NCI-H2196 treated with DMSO at 0.1 percent for 48 hours (cell line): ENCODE measurements around the gene QSOX2.

Experiments
- DNase-seq: peaks from one replicate; lab custom pipeline; 2025; ENCODE audit not compliant: unreplicated experiment; lab: John Stamatoyannopoulos, UW

Gene QSOX2, protein sequence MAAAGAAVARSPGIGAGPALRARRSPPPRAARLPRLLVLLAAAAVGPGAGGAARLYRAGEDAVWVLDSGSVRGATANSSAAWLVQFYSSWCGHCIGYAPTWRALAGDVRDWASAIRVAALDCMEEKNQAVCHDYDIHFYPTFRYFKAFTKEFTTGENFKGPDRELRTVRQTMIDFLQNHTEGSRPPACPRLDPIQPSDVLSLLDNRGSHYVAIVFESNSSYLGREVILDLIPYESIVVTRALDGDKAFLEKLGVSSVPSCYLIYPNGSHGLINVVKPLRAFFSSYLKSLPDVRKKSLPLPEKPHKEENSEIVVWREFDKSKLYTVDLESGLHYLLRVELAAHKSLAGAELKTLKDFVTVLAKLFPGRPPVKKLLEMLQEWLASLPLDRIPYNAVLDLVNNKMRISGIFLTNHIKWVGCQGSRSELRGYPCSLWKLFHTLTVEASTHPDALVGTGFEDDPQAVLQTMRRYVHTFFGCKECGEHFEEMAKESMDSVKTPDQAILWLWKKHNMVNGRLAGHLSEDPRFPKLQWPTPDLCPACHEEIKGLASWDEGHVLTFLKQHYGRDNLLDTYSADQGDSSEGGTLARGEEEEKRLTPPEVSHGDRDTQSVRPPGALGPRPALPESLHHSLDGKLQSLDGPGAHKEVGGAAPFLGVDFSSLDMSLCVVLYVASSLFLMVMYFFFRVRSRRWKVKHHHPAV

DNA sequence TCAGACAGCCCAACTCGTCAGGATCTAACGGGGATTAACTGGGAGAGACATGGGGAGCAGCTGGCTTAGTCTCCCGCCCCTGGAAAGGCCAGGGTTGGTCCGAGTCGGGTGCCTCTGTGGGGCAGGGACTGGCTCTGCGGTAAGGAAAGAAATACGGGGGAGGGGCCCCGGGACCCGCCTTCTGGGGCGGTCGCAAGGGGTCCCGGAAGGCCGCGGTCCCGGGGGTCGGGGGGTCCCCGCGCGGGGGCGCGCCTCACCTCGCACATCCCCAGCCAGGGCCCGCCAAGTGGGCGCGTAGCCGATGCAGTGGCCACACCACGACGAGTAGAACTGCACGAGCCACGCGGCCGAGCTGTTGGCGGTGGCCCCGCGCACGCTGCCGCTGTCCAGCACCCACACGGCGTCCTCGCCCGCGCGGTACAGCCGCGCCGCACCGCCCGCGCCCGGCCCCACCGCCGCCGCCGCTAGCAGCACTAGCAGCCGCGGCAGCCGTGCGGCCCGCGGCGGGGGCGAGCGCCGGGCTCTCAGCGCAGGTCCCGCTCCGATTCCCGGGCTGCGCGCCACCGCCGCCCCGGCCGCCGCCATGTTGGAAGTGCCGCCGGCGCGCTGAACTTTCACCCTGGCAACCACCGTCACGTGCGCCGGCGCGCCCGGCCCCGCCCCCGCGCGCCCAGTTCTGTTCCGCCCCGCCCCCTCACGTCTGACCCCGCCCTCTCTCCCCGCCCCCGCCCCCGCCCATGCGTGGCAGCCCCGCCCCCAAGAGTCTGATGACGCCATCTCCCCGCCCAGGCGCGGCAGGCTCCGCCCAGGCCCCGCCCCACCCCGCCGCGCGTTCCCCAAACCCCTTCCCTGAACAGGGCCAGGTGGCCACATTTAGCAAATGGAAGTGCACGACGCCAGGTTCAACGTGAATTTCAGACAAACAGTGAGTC, at the start of gene QSOX2:
Gene QSOX2 (minus strand): TSS at position 594 of the 932 bp plus-strand sequence. CDS start 9 bp downstream, at position 585.
- DNase-seq, result peak; percentile 65

DNA sequence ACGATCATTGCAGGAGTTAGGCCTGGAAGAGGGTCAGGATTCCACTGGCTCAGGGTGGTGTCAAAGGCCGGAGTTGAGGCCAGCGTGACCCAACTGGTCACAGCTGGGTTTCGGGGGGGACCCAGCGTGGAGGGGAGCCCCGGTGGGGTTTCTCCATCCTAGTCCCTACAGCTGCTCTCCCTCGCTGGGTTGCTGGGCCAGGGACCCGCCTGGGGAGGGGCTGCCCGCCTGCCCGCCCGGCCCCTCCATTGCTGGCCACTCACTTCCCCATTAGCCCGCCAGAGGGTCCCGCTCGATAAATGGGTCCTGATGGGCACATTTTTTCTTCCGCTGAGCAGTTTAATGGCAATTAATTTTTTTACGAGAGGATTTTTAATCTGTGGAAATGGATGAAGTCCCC, 49.4 kb upstream of the QSOX2 start:
- no peak for DNase-seq

DNA sequence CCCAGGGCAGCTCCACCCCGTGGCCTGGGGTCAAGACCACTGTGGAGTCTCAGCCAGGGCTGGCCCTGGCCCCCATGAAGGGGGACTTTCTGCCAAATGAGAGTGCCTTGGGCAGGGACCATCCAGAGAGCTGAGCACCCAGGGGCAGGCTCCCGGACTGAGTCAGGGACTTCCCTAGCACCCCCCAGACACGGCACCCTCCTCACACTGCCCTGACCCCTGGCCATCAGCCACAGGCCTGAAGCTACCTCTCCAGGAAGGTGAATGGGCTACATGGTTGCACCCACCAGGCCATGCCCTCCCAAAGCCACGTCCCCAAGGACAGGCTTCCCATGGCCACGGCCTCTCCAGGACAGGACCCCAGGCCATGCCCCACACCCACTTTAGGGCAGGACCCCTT, 48.8 kb upstream of the QSOX2 start:
- DNase-seq, result no peak

DNA sequence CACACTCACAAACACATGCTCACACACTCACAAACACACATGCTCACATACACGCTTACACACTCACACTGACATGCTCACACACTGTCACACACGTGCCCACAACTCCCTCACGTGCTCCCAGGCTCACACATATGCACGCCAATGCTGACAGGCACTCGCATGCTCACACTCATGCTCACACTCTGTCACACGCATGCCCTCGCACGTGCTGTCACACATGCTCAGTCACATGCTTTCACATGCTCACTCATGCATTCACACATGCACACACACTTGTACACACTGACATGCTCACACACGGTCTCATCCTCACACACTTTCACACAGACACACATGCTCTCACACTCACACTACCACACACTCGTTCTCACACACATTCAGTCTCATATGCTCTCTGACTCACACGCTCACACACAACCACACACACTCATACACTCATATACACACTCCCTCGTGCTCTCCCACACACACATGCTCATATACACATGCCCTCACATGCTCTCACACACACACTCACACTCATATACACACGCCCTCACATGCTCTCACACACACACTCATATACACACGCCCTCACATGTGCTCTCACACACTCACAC, 48.0 kb upstream of the QSOX2 start:
- no peak for DNase-seq

DNA sequence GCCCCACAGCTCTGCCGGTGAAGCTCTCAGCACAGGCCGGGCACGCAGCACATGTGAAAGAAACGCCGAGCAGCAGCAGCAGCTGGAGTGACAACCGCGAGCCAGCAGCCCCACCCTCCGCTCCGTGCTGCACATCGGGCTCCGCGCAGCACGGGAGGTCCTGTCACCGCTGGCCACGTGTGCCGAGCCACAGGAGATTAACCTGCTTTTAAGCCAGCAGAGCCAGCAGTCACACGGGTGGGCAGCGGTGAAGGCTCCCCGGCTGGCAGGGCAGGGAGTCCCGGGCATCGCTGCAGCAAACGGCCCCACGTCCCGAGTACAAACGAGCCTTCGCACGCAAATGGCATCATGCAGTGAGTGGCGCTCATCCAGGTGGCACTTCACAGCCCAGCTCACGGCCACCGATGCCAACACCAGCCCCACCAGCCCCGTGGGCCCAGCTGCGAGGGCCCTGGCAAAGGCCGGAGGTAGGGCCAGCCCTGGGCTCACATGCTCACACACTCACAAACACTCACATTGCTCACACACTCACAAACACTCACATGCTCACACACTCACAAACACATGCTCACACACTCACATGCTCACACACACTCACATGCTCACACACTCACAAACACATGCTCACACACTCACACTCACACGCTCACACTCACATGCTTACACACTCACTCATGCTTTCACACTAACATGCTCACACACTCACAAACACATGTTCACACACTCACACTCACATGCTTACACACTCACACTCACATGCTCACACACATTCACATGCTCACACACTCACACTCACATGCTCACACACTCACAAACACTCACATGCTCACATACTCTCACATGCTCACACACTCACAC, 47.2 kb upstream of the QSOX2 start:
- DNase-seq, result no peak

DNA sequence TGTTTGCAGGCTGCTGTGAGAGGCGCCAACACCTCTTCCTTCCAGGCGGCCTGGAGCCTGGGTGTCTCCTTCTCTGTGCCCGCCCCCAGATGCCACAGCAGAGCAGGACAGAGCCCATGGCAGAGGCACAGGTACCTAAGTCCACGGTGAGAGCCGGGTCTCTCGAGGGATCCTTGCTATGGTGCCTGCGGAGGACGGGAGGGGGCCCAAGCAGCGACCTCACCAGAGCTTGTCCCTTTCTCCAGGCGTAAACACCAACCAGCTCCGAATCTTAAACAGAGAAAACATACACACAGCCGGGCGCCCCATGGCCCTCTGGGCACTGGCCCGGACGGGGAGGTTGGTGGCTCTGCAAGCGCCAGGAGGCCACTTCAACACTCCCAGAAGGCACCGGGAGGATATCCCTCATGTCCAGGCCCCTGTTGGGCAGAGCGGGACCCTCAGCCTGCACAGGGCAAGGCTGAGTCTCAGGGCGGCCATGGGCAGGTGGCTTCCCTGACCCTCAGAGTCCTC, 46.5 kb upstream of the QSOX2 start:
- no peak for DNase-seq

DNA sequence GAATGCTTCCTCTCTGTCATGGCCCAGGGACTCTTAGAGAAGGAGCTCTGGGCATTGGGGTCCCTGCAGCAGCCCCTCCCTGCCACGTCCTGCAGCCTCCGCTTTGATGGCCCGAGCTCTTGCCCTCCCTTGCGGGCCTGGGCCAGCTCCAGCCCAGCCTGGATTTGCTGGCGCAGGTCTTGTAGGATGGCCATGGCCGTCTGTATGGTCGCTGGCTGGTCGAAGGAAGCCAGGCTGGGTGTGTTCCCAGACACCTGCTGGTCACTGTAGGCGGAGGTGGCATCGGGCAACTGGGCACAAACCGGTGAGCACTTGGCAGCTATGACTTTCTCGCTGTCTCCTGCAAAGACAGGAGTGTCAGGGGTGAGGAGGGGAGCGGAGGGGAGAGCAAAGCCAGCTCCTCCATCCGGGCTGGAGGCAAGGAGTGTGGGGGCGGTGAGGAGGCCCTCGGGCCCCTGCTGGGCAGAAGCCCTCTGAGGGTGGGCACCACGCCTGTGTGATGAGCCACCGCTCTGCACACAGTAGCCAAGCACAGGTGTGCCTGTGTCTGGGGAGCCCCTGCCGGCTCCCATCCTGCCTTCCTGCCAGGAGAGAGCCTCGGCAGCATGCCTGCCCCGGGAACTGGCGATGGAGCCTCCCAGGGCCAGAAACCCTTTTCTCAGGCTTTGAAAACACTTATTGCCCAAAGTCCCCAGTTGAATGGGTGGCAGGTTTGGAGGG, 45.9 kb upstream of the QSOX2 start:
- DNase-seq, result no peak

DNA sequence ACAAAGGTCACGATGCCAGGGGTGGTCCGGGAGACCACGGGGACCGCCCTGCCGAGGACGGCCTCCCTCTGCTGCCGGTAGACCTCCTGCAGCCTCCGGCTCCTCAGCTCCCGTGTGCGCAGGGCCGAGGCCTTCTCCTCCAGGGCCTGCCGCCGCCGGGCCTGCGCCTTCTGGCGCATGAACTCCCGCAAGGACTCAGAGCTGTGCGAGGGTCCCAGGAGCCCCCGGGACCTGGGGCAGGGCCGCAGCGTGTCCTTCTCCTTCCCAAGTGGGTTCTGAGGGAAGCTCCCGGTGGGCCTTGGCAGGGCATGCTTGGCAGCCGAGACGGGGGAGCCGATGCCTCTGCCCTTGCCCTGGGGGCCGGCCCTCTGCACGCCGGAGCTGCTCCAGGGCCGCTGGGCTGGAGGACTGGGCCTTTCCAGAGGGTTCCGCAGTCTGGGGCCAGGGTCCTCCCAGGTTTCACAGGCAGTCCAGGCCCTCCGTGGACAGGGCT, 44.9 kb upstream of the QSOX2 start:
- no peak for DNase-seq

DNA sequence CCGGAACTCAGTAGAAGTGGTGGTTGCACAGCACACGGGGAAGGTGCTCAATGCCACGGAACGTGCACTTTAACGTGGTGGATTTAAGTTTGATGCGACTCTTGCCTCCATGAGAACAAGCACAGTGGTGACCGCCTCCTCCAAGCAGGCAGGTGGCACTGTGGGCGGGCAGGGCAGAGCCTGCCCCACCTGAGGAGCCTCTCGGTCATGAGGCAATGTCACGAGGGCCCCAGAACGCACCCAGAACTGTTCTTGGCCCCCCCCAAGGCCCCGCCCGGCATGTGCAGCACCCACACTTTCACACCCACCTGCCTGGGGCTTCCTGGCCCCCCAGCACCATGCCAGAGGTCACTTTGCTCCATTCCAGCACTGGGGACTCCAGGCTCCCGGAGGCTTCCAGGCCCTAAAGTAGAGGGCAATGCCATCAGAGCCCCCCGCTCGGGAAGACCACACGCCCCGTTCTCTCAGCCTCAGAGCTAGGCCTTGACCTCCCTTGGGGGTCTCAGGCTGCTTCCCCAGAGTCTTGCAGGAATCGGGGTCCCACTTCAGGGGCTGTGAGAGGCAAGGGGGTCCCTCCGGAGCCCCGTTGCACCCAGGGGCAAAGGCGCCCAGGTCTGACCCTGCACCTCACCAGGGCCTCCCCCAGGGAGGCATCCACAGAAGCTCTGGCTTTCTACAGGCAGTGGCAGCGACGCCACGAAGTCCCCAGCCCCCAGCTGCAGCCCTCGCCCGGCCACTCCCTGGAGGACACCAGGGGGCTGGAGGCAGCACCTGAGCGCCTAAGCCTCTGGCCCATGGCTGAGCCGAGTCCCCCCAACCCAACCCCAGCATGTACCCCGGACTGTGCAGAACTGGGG, 44.3 kb upstream of the QSOX2 start:
- no peak for DNase-seq

DNA sequence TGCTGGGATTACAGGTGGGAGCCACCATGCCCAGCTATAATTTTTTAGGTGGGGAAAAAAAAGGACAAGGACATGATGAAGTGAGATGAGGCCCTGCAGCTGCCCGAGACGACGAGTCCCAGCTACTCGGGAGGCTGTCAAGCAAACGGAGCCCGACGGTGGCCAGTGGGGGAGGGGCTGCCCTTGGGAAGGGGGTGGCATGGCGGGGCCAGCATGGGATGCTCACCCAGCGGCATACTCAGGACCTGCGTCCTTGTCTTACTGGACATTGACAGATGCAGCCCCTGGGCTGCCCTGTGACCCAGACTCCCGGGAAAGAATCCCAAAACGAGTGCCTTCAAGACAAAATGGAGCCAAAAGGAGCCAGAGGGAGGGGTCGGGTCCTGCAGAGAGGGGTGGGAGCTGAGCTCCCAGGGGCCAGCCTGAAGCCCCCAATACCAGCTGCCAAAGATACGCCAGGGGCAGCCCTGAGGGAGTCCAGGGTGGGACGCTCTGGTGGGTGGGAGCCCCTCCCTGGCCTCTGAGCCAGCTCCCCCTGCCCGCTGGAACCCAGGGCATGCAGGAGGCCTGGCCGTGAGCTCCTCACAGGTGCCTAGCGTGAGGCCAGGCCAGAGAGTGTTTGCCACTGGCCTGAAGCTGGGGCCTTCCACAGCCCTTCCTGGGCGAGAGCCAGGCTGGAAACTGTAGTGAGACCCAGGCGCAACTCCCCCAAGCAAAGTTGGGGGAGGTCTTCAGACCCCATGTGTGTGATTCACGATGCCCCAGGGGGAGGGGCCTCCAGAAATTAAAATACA, 42.5 kb upstream of the QSOX2 start:
- no peak for DNase-seq

DNA sequence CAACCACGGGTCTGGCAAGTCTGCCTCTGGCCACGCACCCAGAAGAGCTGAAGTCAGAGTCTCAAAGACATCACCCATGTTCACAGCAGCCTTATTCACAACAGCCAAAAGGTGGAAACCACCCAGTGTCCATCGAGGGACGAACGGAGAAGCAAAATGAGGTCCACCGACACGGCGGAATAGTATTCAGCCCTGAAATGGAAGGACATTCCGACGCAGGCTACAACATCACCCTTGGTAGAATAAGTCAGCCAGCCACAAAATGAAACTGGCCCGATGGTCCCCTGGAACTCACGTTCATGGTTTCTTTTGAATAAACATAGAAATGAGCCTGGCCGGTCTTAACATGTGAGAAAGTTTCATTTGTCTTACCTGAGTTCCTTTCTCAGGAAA, 41.4 kb upstream of the QSOX2 start:
- DNase-seq, result no peak

DNA sequence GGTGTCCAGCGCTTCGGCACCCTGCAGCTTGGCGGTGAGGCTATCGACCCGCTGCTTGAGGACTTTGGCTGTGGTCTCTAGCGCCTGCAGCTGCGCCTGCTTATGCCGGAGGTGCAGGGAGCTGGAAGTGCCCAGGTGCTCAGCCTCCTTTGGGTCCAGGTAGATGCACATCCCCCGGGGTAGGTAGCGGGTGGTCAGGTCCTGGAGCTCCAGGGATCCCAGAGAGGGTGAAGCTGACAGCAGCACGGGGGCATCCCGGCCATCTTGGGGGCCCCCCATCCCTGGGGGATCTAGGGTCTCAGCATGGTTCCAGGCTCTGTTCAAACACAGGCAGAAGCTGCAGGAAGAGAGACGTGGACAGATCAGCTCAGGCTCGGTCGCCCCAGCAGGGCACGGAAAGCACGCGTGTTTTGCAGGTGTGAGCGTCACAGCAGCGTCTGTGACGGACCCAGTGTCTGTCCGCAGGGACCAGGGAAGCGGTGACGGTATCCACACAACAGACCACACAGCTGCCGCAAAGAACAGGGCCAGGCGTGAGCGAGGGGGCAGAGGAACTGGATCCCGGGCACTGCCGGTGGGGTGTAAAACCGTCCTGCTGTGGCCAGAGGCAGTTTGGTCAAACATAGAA, 40.9 kb upstream of the QSOX2 start:
- no peak for DNase-seq

DNA sequence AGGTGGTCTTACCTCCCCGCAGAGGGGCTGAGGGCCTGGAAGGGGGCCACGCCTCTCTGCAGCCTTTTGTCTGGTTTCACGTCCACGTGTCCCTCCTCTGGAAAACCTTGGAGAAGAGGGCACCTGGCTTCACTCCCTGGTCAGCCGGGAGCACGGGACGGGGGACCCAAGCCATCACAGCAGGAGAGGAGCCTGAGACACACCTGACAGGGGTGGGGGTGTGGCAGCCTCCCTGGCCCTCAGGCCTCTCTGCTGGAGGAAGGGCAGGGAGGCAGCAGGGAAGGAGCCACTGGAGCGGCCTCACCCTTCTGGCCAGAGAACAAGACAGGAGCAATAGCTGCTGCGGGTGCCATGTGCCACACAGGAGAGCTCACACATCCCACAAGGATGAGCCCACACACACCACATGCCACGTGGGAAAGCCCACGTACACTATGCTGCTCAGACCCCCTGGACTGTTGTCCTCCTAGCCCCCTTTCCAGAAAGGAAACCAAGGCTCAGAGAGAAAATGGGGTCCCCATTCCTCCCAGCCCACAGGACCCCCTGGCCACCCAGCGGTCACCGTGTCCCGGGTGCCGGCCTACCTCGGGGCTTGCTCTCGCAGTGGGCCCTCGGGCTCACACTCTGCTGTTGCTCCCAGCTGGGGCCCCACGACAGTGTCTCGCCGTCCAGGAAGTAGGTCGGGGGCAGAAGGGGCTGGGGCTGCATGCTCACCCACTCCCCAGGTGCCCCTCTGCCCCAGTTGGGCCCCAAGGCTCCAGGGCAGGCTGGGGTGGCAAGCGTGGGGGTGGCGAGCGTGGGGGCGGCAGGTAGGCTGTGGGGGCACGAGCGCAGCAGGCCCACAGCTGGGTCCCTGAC, 40.1 kb upstream of the QSOX2 start:
- DNase-seq, result no peak

DNA sequence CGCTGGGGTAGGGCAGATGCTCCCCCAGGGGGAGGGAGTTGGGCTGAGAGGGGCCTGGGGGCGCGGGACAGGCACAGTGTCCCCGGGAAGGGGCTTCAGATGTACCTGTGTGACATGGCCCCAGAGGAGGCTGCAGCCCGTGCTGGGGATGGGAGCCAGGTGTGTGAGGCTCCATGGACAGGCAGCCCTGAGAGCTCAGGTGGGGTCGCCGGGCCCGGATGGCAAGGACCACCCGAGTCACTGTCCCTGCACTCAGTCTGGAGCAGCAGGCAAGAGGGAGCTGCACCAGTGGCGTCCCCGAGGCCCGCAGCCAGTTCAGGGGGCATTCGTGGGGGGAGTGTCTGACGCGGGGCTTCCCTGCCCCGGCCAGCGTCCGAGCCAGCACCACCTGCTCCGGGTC, 39.3 kb upstream of the QSOX2 start:
- DNase-seq, result no peak

DNA sequence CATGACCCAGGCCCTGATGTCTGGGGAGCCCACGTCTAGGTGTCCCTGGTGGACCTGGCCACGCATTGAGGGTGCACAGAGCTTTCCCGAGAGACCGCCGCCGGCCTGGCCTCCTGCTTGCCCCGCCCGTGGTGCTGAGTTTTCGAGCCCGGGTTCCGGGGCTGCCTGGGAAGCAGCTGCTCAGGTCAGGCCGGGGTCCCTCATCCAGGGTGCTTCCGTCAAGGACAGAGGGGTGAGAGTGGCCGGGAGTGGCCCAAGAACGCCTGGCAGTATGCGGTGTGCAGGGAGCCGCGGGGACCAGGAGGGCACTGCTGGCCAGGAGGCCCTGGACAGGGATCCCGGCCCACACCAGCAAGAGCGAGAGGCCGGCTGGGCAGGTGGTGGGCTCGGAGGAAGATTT, 38.7 kb upstream of the QSOX2 start:
- no peak for DNase-seq
